ENCODE results near the gene C5orf63. TPM values are rescaled to one million over a fixed set of nuclear protein-coding genes. Genes with fewer than 3 reads are reported as not detected.

Gene C5orf63
- total and polyA plus RNA-seq, 10 of the 15 experiments (the other 5 are each of a cell fraction or from before 2014, with no cell fraction given) = 8.7 to 54.3 (median 11.9) TPM

GRCh38 chr5:127014573-127014972 is 58.7 kb downstream of the C5orf63 start (continued):
- TF ChIP-seq ZBTB4 (CRISPR knock-in tag; IDR thresholded peaks at IDR 0.05) = no peak
- no peak for TF ChIP-seq MEF2B (IDR thresholded peaks at IDR 0.05; ENCODE audit: partially characterized antibody, poor library complexity, severe bottlenecking)
- no peak for TF ChIP-seq ZNF207 (IDR thresholded peaks at IDR 0.05; ENCODE audit: borderline replicate concordance)
- no peak for TF ChIP-seq NR2C2 (IDR thresholded peaks at IDR 0.05; ENCODE audit: borderline replicate concordance, control insufficient read depth, insufficient read length, low read depth)
- TF ChIP-seq, protein P1, sequence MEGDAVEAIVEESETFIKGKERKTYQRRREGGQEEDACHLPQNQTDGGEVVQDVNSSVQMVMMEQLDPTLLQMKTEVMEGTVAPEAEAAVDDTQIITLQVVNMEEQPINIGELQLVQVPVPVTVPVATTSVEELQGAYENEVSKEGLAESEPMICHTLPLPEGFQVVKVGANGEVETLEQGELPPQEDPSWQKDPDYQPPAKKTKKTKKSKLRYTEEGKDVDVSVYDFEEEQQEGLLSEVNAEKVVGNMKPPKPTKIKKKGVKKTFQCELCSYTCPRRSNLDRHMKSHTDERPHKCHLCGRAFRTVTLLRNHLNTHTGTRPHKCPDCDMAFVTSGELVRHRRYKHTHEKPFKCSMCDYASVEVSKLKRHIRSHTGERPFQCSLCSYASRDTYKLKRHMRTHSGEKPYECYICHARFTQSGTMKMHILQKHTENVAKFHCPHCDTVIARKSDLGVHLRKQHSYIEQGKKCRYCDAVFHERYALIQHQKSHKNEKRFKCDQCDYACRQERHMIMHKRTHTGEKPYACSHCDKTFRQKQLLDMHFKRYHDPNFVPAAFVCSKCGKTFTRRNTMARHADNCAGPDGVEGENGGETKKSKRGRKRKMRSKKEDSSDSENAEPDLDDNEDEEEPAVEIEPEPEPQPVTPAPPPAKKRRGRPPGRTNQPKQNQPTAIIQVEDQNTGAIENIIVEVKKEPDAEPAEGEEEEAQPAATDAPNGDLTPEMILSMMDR (IDR thresholded peaks at IDR 0.05 in 2 of 3, conservative IDR thresholded peaks at IDR 0.05 in 1 of 3; ENCODE audit: control insufficient read depth in 2 of 3, extremely low read depth in 1 of 3, insufficient read depth in 1 of 3, low read depth in 3 of 3, low read length in 3 of 3) = no peak
- TF ChIP-seq ZNF592 (IDR thresholded peaks at IDR 0.05) = 0 out of 2 replicates have a peak, but pooled peaks have one; percentile 66
- no peak for TF ChIP-seq E4F1 (IDR thresholded peaks at IDR 0.05; ENCODE audit: borderline replicate concordance, partially characterized antibody)
- TF ChIP-seq CBFB (IDR thresholded peaks at IDR 0.05; ENCODE audit: low read depth) = no peak
- TF ChIP-seq BHLHE40 (IDR thresholded peaks at IDR 0.05; ENCODE audit: borderline replicate concordance in 1 of 2, low read depth in 2 of 2, low read length in 1 of 2) = no peak
- TF ChIP-seq PAX8 (IDR thresholded peaks at IDR 0.05) = no peak
- no peak for TF ChIP-seq PML (IDR thresholded peaks at IDR 0.05; ENCODE audit: low read length)
- TF ChIP-seq ZNF622 (IDR thresholded peaks at IDR 0.05) = no peak
- peak; percentile 36; the same call in 1 of the 2 replicates for TF ChIP-seq RUNX3 (IDR thresholded peaks at IDR 0.05; ENCODE audit: low read length)
- 0 out of 2 replicates have a peak, but pooled peaks have one; percentile 35 for TF ChIP-seq TCF12 (IDR thresholded peaks at IDR 0.05; ENCODE audit: low read depth, low read length)
- no peak for TF ChIP-seq IRF5 (IDR thresholded peaks at IDR 0.05; ENCODE audit: borderline replicate concordance)
- no peak for TF ChIP-seq HCFC1 (IDR thresholded peaks at IDR 0.05; ENCODE audit: low read length)
- TF ChIP-seq PAX5 (IDR thresholded peaks at IDR 0.05; ENCODE audit: borderline replicate concordance, low read depth, low read length) = no peak

Data from GM12878 (cell line).